Stomach (tissue), 9 donors: ENCODE data around the gene RBM10. TPM values are rescaled to one million over a fixed set of nuclear protein-coding genes. Genes with fewer than 3 reads are reported as not detected.
A peak's percentile ranks its signal among the peaks of the same experiment; 100 is the strongest.

ENCODE experiments used
- DNase-seq, 2 donors: peaks; one replicate each; pipeline versions ENCODE4 v3.0.0 to v3.0.0-alpha.2; 2013 to 2019
- H3K27ac ChIP-seq, 5 donors: fragments of 200-600 bp in 4 of 5; sonication (generic) in 4 of 5; one replicate each; pipeline ENCODE4 v1.5.1; 2013 to 2019; ENCODE audit warnings: mild to moderate bottlenecking in 1 of 5, moderate library complexity in 1 of 5
- H3K27me3 ChIP-seq, 3 donors: fragments of 200-600 bp; sonication (generic); one replicate each; pipeline ENCODE4 v1.5.1; 2017 to 2019; ENCODE audit warnings: mixed run types in 1 of 3
- H3K36me3 ChIP-seq, 4 donors: fragments of 200-600 bp; sonication (generic); 1 replicate in 3 of 4; 2 replicates in 1 of 4; pipeline ENCODE4 v1.5.1; 2016 to 2019
- H3K4me1 ChIP-seq, 4 donors: fragments of 200-600 bp; sonication (generic); one replicate each; pipeline ENCODE4 v1.5.1; 2016 to 2019
- H3K4me3 ChIP-seq, 4 donors: fragments of 200-600 bp; sonication (generic) in 3 of 4; one replicate each; pipeline ENCODE4 v1.5.1; 2016 to 2019; ENCODE audit warnings: mild to moderate bottlenecking in 1 of 4
- H3K9me3 ChIP-seq, 4 donors: fragments of 200-600 bp; sonication (generic); one replicate each; pipeline ENCODE4 v1.5.1; 2016 to 2019
- EP300 ChIP-seq: sonication (generic); formaldehyde crosslinking; IDR thresholded peaks from one replicate; pipeline ENCODE4 v1.6.1; 2017; ENCODE audit warnings: antibody characterized with exemption
- POLR2A ChIP-seq, 4 donors: fragments of 450-650 bp; IDR thresholded peaks; one replicate each; pipeline ENCODE4 v1.6.1; 2016; ENCODE audit warnings: antibody characterized with exemption in 4 of 4, control low read depth in 2 of 4, mild to moderate bottlenecking in 1 of 4, moderate library complexity in 1 of 4
- POLR2AphosphoS5 ChIP-seq, 3 donors: sonication (generic); formaldehyde crosslinking; IDR thresholded peaks; one replicate each; pipeline ENCODE4 v1.6.1; 2016; ENCODE audit warnings: antibody characterized with exemption in 3 of 3
- WGBS, 5 donors: extraction: QIAGEN DNeasy Blood & Tissue Kit in 3 of 5; methylation state at CpG; one replicate each; pipeline versions ENCODE4 v1.1.5 to v1.1.7; 2013 to 2018; 5-methylcytosine and 5-hydroxymethylcytosine counted together
- intact Hi-C: fragments of 100-400 bp; cut with DNase I; formaldehyde crosslinking; loops from one replicate; pipeline ENCODE4 v1.15.1; 2023; ENCODE audit warnings: low total_unique reads
- polyA plus RNA-seq, 3 donors: library from polyadenylated mRNA; stranded (reverse); fragments of 200-250 nt; gene quantifications; one replicate each; pipeline ENCODE4 v1.2.3, GENCODE V29; 2013
- total RNA-seq, 5 donors: library from RNA; depleted of rRNA; stranded (reverse); fragments of >200 nt; gene quantifications; one replicate each; pipeline versions ENCODE4 v1.1.0 to v1.2.3, GENCODE V29; 2014 to 2016
- TF ChIP-seq, protein P1 (sequence below), 7 experiments: fragments of 450-650 bp in 4 of 7; fragments of 200-600 bp in 3 of 7; sonication (generic) in 3 of 7; IDR thresholded peaks; one replicate each; pipeline ENCODE4 v1.5.1; 2016 to 2019; ENCODE audit warnings: antibody characterized with exemption in 7 of 7, control low read depth in 2 of 7, mild to moderate bottlenecking in 1 of 7
- donor health status: healthy with polysubstance abuse.
- donor health status: Bipolar disorder and iron deficiency.
- donor health status: healthy.

Gene RBM10
- total and polyA plus RNA-seq, 8 donors, result 1.8 to 51.3 (median 24.9) TPM

GRCh38 chrX:47176101-47176740 lies 31.2 kb downstream of the RBM10 start:
- WGBS, 5 donors, result 83 to 93% (median 88%) methylated on average over 15 to 23 of the region's 23 CpGs
- TF ChIP-seq POLR2A (IDR thresholded peaks at IDR 0.05) (no peak), POLR2AphosphoS5 (IDR thresholded peaks at IDR 0.05) (no peak), EP300 (no peak)
- TF ChIP-seq, protein P1, sequence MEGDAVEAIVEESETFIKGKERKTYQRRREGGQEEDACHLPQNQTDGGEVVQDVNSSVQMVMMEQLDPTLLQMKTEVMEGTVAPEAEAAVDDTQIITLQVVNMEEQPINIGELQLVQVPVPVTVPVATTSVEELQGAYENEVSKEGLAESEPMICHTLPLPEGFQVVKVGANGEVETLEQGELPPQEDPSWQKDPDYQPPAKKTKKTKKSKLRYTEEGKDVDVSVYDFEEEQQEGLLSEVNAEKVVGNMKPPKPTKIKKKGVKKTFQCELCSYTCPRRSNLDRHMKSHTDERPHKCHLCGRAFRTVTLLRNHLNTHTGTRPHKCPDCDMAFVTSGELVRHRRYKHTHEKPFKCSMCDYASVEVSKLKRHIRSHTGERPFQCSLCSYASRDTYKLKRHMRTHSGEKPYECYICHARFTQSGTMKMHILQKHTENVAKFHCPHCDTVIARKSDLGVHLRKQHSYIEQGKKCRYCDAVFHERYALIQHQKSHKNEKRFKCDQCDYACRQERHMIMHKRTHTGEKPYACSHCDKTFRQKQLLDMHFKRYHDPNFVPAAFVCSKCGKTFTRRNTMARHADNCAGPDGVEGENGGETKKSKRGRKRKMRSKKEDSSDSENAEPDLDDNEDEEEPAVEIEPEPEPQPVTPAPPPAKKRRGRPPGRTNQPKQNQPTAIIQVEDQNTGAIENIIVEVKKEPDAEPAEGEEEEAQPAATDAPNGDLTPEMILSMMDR (IDR thresholded peaks at IDR 0.05), result no peak
- Histone ChIP-seq H3K27me3 (peaks cover 0 to 17% (median 0%) of the 10 kb centered on the region in 3 donors), H3K9me3 (no peaks in the 10 kb centered on the region), H3K4me3 (no peak overlapping the region), H3K4me1 (no peaks in the 10 kb centered on the region), H3K36me3 (peaks cover 48 to 100% (median 99%) of the 10 kb centered on the region in 4 donors), H3K27ac (no peak overlapping the region)
- intact Hi-C loops, result no loop called here
- no peak for DNase-seq

GRCh38 chrX:47177079-47177478 lies 32.1 kb downstream of the RBM10 start:
- WGBS, 5 donors, result 38 to 89% (median 79%) methylated on average over 2 of the region's 2 CpGs
- Histone ChIP-seq H3K27ac (no peak overlapping the region), H3K4me3 (no peak overlapping the region), H3K36me3 (peaks cover 52 to 100% (median 99%) of the 10 kb centered on the region in 4 donors), H3K9me3 (no peaks in the 10 kb centered on the region), H3K27me3 (peaks cover 0 to 18% (median 0%) of the 10 kb centered on the region in 3 donors), H3K4me1 (no peaks in the 10 kb centered on the region)
- no peak for TF ChIP-seq POLR2A (IDR thresholded peaks at IDR 0.05)
- TF ChIP-seq, protein P1 (IDR thresholded peaks at IDR 0.05), result no peak
- DNase-seq, result no peak
- intact Hi-C loops, result no loop called here

DNA sequence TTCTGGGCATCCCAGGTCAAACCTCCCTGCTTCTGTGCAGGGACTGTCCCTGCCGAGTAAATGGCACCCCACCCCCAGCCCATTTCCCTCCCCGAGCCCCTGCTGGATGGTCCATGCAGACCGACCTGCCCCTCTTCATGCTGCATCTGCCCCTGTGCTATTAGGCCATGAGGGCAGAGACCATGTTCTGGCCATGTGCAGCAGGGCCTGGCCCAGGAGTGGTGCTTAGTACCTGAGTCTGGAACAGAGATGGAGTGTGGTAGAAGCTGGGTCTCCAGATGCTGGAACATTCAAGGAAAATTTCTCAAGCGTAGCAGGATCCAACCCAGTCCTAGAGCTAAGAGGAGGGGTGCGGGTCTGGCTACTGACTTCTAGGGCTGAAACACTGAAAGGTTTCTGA lies 33.3 kb downstream of the RBM10 start:
- TF ChIP-seq POLR2AphosphoS5 (IDR thresholded peaks at IDR 0.05), result no peak
- TF ChIP-seq EP300, result no peak
- TF ChIP-seq POLR2A (IDR thresholded peaks at IDR 0.05), result no peak
- TF ChIP-seq, protein P1 (IDR thresholded peaks at IDR 0.05), result no peak
- no peak for DNase-seq
- peaks cover 52 to 100% (median 99%) of the 10 kb centered on the region in 4 donors for H3K36me3 ChIP-seq
- no peak overlapping the region for H3K27ac ChIP-seq
- H3K4me1 ChIP-seq, result no peaks in the 10 kb centered on the region
- no peak overlapping the region for H3K4me3 ChIP-seq
- no peaks in the 10 kb centered on the region for H3K9me3 ChIP-seq
- peaks cover 0 to 21% (median 0%) of the 10 kb centered on the region in 3 donors for H3K27me3 ChIP-seq
- intact Hi-C loops, result no loop called here
- 80 to 91% (median 84%) methylated on average over 5 of the region's 5 CpGs for WGBS, 5 donors

DNA sequence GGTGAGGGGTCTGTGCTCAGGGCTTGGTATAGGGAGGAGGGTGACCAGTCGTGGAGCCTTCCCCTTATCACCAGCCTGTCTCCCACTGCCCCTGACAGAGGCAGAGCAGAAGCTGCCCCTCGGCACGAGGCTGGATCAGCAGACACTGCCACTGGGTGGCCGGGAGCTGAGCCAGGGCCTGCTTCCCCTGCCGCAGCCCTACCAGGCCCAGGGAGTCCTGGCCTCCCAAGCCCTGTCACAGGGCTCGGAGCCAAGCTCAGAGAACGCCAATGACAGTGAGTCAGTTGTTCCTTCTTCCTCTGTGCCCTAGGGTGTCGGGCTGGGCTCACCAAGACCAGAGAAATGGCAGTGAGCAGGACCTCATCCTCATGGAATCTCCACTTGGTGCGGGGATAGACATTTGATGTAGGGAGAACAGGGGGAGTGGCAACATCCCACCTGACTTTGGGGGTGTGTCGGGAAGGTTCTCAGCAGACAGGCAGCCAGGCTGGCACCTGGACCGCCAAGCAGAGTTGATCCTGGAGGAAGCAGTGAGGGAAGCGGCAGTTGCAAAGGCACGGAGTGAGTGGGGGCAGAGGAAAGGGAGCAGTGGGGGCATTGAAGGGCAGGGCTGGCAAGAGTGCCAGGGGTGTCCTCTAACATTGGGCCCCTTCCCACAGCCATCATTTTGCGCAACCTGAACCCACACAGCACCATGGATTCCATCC lies 34.4 kb downstream of the RBM10 start:
- H3K4me1 ChIP-seq, result no peaks in the 10 kb centered on the region
- intact Hi-C loops, result no loop called here
- H3K27ac ChIP-seq, result peak overlapping the region in 1 of 5 donors; percentile 17
- 73 to 95% (median 79%) methylated on average over 5 to 14 of the region's 14 CpGs for WGBS, 5 donors
- H3K9me3 ChIP-seq, result no peaks in the 10 kb centered on the region
- TF ChIP-seq POLR2AphosphoS5 (IDR thresholded peaks at IDR 0.05), result no peak
- TF ChIP-seq EP300, result no peak
- TF ChIP-seq POLR2A (IDR thresholded peaks at IDR 0.05), result no peak
- TF ChIP-seq, protein P1 (IDR thresholded peaks at IDR 0.05), result no peak
- peaks cover 49 to 100% (median 99%) of the 10 kb centered on the region in 4 donors for H3K36me3 ChIP-seq
- no peak for DNase-seq
- no peak overlapping the region for H3K4me3 ChIP-seq
- H3K27me3 ChIP-seq, result peaks cover 0 to 21% (median 0%) of the 10 kb centered on the region in 3 donors
